Rectal smooth muscle tissue (tissue), 1 donor: ENCODE measurements around the gene ZNF232.
"Not testable (repeated sequence)": the region's sequence is repeated elsewhere in the genome, so short reads cannot be mapped to it uniquely, and the experiment has no call there.

Source experiments
- H3K27ac ChIP-seq: one replicate; pipeline ENCODE4 v1.7.0; 2013; ENCODE audit warnings: low read depth, low read length, inconsistent platforms
- H3K27me3 ChIP-seq: one replicate; pipeline ENCODE4 v1.7.0; 2013; ENCODE audit warnings: low read length; ENCODE audit not compliant: control insufficient read depth, insufficient read depth
- H3K36me3 ChIP-seq: one replicate; pipeline ENCODE4 v1.7.0; 2013; ENCODE audit warnings: low read length; ENCODE audit not compliant: control insufficient read depth, insufficient read depth
- H3K4me1 ChIP-seq: one replicate; pipeline ENCODE4 v1.7.0; 2013; ENCODE audit warnings: low read length; ENCODE audit not compliant: control insufficient read depth, insufficient read depth
- H3K4me3 ChIP-seq: one replicate; pipeline ENCODE4 v1.7.0; 2013; ENCODE audit warnings: low read length
- H3K9ac ChIP-seq: one replicate; pipeline ENCODE4 v1.7.0; 2013; ENCODE audit warnings: low read length

Gene ZNF232

GRCh38 chr17:5115673-5116651 is 4.3 kb upstream of the ZNF232 start, which contains the start of gene USP6:
Gene USP6, plus strand, starts transcription at chr17:5116032. Its CDS starts 14,336 bp downstream, at chr17:5130368.
- peaks cover 3% of the 10 kb centered on the region for H3K27me3 ChIP-seq
- no peak within 1 kb of the TSS for H3K4me3 ChIP-seq
- no peak within 1 kb of the TSS for H3K9ac ChIP-seq
- no peak within 1 kb of the TSS for H3K27ac ChIP-seq
- H3K4me1 ChIP-seq, result peaks cover 3% of the 10 kb centered on the region
- H3K36me3 ChIP-seq, result no peaks in the 10 kb centered on the region

- peaks cover 7% of the 10 kb centered on the region for H3K4me1 ChIP-seq
- H3K27ac ChIP-seq, result no peak overlapping the region
- no peak overlapping the region for H3K9ac ChIP-seq
- H3K27me3 ChIP-seq, result no peaks in the 10 kb centered on the region
- H3K4me3 ChIP-seq, result peak overlapping the region; percentile 79
- peaks cover 7% of the 10 kb centered on the region for H3K36me3 ChIP-seq
These were observed 862 bp downstream of the ZNF232 start for GRCh38 chr17:5110816-5111215.

GRCh38 chr17:5100832-5101231 is 10.8 kb downstream of the ZNF232 start:
- no peaks in the 10 kb centered on the region for H3K36me3 ChIP-seq
- H3K27ac ChIP-seq, result no peak overlapping the region
- no peak overlapping the region for H3K9ac ChIP-seq
- no peaks in the 10 kb centered on the region for H3K27me3 ChIP-seq
- no peaks in the 10 kb centered on the region for H3K4me1 ChIP-seq
- no peak overlapping the region for H3K4me3 ChIP-seq

- Histone ChIP-seq H3K36me3 (no peaks in the 10 kb centered on the region), H3K27me3 (no peaks in the 10 kb centered on the region), H3K4me3 (no peak overlapping the region), H3K27ac (no peak overlapping the region), H3K4me1 (no peaks in the 10 kb centered on the region), H3K9ac (no peak overlapping the region)
These were observed 12.4 kb downstream of the ZNF232 start for GRCh38 chr17:5099271-5099670.

GRCh38 chr17:5097101-5097834 is 14.4 kb downstream of the ZNF232 start:
- H3K9ac ChIP-seq, result peak overlapping the region; percentile 35
- peak overlapping the region; percentile 73 for H3K4me3 ChIP-seq
- no peaks in the 10 kb centered on the region for H3K27me3 ChIP-seq
- H3K27ac ChIP-seq, result peak overlapping the region; percentile 33
- H3K36me3 ChIP-seq, result peaks cover 3% of the 10 kb centered on the region
- no peaks in the 10 kb centered on the region for H3K4me1 ChIP-seq

GRCh38 chr17:5096731-5097100 is 15.0 kb downstream of the ZNF232 start:
- no peaks in the 10 kb centered on the region for H3K4me1 ChIP-seq
- H3K4me3 ChIP-seq, result peak overlapping the region; percentile 73
- H3K36me3 ChIP-seq, result peaks cover 8% of the 10 kb centered on the region
- no peaks in the 10 kb centered on the region for H3K27me3 ChIP-seq
- peak overlapping the region; percentile 35 for H3K9ac ChIP-seq
- no peak overlapping the region for H3K27ac ChIP-seq

GRCh38 chr17:5092218-5093010 is 19.3 kb downstream of the ZNF232 start:
- Histone ChIP-seq H3K4me3 (no peak overlapping the region), H3K27me3 (no peaks in the 10 kb centered on the region), H3K27ac (no peak overlapping the region), H3K4me1 (no peaks in the 10 kb centered on the region), H3K36me3 (peaks cover 40% of the 10 kb centered on the region), H3K9ac (no peak overlapping the region)

GRCh38 chr17:5080591-5080990 is 31.1 kb downstream of the ZNF232 start:
- H3K9ac ChIP-seq, result no peak overlapping the region
- H3K4me1 ChIP-seq, result peaks cover 11% of the 10 kb centered on the region
- no peaks in the 10 kb centered on the region for H3K27me3 ChIP-seq
- H3K4me3 ChIP-seq, result no peak overlapping the region
- no peak overlapping the region for H3K27ac ChIP-seq
- H3K36me3 ChIP-seq, result no peaks in the 10 kb centered on the region

GRCh38 chr17:5078106-5079028 is 33.3 kb downstream of the ZNF232 start, which contains the start of gene ZFP3:
Gene ZFP3, plus strand, starts transcription at chr17:5078467. Its CDS starts 13,038 bp downstream, at chr17:5091505.
- no peaks in the 10 kb centered on the region for H3K27me3 ChIP-seq
- H3K9ac ChIP-seq, result peak within 1 kb of the TSS; percentile 84
- H3K36me3 ChIP-seq, result no peaks in the 10 kb centered on the region
- H3K4me3 ChIP-seq, result peak within 1 kb of the TSS; percentile 93
- H3K4me1 ChIP-seq, result peaks cover 11% of the 10 kb centered on the region
- H3K27ac ChIP-seq, result peak within 1 kb of the TSS; percentile 81

GRCh38 chr17:5077781-5078105 is 33.9 kb downstream of the ZNF232 start:
- Histone ChIP-seq H3K9ac (peak overlapping the region; percentile 84), H3K27ac (peak overlapping the region; percentile 81), H3K36me3 (no peaks in the 10 kb centered on the region)

GRCh38 chr17:5077275-5077674 is 34.4 kb downstream of the ZNF232 start:
- not testable (repeated sequence) for H3K9ac ChIP-seq, H3K27me3 ChIP-seq, H3K36me3 ChIP-seq
- Histone ChIP-seq H3K27ac (peak overlapping the region; percentile 81), H3K4me3 (peak overlapping the region; percentile 93), H3K4me1 (peaks cover 11% of the 10 kb centered on the region)

More at GRCh38 chr17:5077781-5078105, 33.9 kb downstream of the ZNF232 start:
- Histone ChIP-seq H3K4me3 (peak overlapping the region; percentile 93), H3K27me3 (no peaks in the 10 kb centered on the region), H3K4me1 (peaks cover 11% of the 10 kb centered on the region)
